ENCODE data around the gene MPHOSPH9.

- no peak for TF ChIP-seq CTCF (IDR thresholded peaks at IDR 0.05)
- TF ChIP-seq SIN3A (IDR thresholded peaks at IDR 0.05; ENCODE audit: borderline replicate concordance, insufficient read depth, low read depth, low read length) = no peak
- no peak for TF ChIP-seq POLR2AphosphoS5 (IDR thresholded peaks at IDR 0.05; ENCODE audit: low read depth, low read length)
- no peak for TF ChIP-seq REST (IDR thresholded peaks at IDR 0.05; ENCODE audit: insufficient read depth in 1 of 2, low read depth in 2 of 2, low read length in 1 of 2)
Measured at GRCh38 chr12:123254853-123255446, 22.0 kb upstream of the MPHOSPH9 start.
